ENCODE data around the gene MLF2. TPM values are rescaled to one million over a fixed set of nuclear protein-coding genes. Genes with fewer than 3 reads are reported as not detected.

The MLF2 gene
- total and polyA plus RNA-seq, 2 of the 13 experiments (the other 11 are each of a cell fraction or from before 2014, with no cell fraction given): 88.1 to 167 TPM

DNA sequence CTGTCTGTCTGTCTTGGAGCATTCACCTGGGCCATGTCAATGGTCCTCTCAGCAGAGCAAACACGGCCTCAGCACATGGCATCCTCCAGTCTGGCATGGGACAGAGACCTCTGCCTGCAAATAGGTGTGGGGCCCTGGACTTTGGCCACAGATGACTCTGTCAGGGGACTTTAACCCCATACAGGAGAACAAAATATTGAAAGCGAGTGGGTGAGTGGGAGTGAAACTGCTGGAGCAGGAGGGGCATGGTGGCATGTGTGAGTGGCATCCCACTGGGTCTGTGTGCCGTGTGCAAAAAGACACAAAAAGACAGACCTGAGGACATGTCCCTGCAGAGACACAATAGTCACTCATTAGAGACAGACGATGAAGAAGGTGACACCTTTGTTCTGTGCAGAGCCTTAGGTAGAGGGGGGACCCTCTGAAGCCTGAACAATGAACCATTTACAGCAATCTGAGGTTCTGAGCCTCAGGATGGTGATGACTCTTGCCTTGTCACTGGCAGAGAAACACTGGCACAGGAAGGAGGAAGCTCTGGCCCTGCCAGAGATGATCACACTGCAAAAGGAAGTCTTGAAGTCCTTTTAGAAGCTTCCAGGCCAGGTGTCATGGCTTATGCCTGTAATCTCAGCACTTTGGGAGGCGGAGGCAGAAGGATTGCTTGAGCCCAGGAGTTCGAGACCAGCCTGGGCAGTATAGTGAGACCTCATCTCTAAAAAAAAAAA lies 26.9 kb upstream of the MLF2 start (continued):
- no peak for TF ChIP-seq USF2 (IDR thresholded peaks at IDR 0.05; ENCODE audit: low read depth, low read length)
- TF ChIP-seq USF2 (CRISPR knock-in tag; IDR thresholded peaks at IDR 0.05; ENCODE audit: borderline replicate concordance): no peak
- 0 out of 2 replicates have a peak, but pooled peaks have one; percentile 33 for TF ChIP-seq SIN3A (IDR thresholded peaks at IDR 0.05; ENCODE audit: borderline replicate concordance, low read depth, low read length)
- TF ChIP-seq NAIF1 (CRISPR knock-in tag; IDR thresholded peaks at IDR 0.05; ENCODE audit: borderline replicate concordance): no peak
- TF ChIP-seq TEAD3 (CRISPR knock-in tag; optimal IDR thresholded peaks at IDR 0.05; ENCODE audit: borderline replicate concordance): peak; percentile 22
- no peak for TF ChIP-seq ZNF839 (CRISPR knock-in tag; IDR thresholded peaks at IDR 0.05; ENCODE audit: borderline replicate concordance)
- TF ChIP-seq AKAP8 (CRISPR knock-in tag; IDR thresholded peaks at IDR 0.05): 0 out of 2 replicates have a peak, but pooled peaks have one; percentile 56
- peak; percentile 80 for TF ChIP-seq MTA1 (CRISPR knock-in tag; IDR thresholded peaks at IDR 0.05; ENCODE audit: borderline replicate concordance)
- TF ChIP-seq ARNTL (CRISPR knock-in tag; IDR thresholded peaks at IDR 0.05): peak; percentile 77; the same call in 1 of the 2 replicates
- TF ChIP-seq NPAS2 (CRISPR knock-in tag; IDR thresholded peaks at IDR 0.05; ENCODE audit: borderline replicate concordance): no peak
- 0 out of 2 replicates have a peak, but pooled peaks have one; percentile 28 for TF ChIP-seq ELF4 (CRISPR knock-in tag; IDR thresholded peaks at IDR 0.05; ENCODE audit: borderline replicate concordance)
